HL-60/S4 (cell line): ENCODE results near the gene NRG3.

Experiments used
- in situ Hi-C: fragments of 300-500 bp; cut with MboI; formaldehyde crosslinking; loops from 2 replicates; pipeline ENCODE4 v1.14.3; 2022; ENCODE audit warnings: low sequenced_read_pairs

Gene NRG3

DNA sequence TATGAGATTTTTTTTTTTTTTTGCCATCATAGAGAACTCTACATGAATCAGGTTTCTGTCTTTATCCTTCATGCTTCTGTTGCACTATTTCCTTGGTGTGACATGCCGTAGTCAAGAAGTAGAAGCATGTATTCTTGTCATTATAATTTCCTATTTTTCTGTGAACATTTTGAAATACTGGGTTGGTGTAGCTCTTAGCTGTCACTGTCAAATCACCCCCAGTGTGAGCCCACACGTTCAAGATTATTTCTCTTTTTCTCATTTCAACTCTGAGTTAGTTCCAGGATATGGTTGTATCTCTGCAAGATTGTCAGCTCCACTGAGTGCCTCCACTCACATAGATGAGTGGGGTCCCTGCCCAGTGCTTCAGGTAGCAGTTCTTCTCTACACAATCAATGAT is 209.5 kb downstream of the NRG3 start:
- in situ Hi-C loops = no loop called here

DNA sequence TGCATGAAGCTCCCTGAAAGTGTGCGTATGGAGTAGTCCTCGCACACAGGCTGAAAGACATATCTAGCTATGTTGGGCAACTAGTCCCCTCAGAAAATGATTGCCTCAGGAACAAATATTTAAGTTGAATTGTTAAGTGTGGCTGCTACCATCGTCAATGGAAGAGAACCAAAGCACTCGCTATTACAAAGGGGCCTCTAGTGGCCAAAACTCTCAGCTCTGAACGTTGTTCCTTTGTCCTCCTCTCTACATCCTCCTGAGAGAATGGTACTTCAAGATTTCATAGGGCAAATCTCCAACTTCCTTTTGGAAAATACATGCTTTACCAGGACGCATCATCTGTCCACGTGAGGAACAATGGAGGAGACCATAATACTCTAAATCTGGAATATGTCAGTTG is 209.9 kb downstream of the NRG3 start:
- in situ Hi-C loops = no loop called here

DNA sequence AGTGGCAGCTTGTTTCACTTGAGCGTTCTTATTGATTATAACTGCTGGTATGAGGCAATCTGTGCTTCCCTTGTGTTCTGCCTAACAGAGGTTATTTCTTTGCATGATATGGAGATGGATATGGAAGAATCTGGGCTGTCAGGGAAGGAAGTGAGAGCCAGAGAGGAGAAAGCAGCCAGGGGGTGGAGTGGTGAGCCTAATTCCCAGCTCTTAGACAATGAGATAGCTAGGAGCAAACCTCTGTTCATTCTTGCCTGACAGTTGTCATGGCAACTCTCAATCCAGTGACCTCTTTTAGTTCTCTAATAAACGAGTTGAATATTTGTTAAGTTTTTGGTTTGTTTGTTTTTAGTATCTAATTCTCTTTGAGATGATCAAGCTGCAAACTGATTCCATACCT is 214.3 kb downstream of the NRG3 start:
- in situ Hi-C loops = no loop called here

DNA sequence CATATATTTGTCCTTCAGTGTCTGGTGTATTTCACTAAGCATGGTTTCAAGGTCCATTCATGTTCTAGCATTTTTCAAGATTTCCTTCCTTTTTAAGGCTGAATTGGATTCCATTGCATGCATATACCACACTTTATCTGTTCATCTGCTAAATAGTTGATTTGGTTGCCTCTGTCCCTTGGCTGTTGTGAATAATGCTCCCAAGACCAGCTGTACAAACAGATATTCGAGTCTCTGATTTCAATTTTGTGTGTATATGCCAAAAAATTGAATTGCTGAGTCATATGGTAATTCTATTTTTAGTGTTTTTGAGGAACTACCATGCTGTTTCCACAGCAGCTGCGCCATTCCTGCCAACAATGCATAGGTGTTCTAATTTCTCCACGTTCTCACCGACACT is 216.4 kb downstream of the NRG3 start:
- in situ Hi-C loops = no loop called here

DNA sequence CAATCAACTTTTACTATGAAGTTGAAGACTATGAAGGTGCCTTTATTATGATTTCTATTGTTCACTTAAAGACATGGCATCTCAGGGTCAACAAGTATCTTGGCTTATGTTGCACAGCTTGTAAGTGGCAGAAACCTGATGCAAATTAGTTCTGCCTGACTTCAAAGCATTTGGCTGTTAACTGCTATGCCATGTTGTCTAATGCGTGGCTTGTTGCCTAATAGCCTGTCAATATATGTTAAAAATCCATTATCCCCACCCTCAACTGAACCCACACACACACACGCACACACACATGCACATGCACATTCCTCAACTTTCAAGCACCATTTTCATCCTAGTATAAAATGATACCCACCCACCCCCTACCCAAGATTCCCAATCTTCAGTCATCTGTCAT is 217.1 kb downstream of the NRG3 start:
- in situ Hi-C loops = no loop called here

DNA sequence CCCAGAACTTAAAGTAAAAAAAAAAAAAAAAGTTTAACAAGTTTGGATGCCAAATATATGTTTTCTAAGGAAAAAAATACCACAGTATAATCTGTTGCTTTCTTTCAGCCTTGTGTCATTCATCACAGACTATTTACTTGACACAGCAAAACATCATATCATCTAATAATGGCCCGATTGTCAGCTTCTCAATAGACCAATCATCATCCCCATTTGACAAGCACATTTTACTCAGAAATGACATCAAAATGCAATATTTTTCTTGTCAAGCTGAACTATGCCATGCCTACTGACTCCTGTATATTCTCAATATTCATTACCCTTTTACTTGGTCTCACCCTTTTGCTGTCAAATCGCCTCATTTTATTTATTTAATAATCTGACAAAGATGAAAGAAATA is 249.7 kb downstream of the NRG3 start:
- in situ Hi-C loops = no loop called here

DNA sequence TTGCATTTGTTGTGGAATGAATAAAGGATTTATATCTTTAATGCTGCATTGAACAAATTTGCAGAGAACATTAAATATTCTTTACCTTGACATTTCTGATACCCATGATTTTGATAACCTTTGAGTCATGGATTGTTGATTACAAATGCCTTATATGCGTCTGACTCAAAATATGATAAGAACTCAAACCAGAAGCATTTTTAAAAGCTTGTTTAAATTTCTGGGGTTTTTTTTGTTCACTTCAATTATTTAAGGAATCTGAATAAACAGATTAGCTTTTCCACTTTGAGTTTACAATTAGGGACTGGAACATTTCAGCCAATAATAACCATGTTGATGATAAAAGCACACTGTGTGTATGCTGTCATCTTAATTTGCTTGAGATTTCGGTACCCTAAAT is 253.5 kb downstream of the NRG3 start:
- in situ Hi-C loops = no loop called here

DNA sequence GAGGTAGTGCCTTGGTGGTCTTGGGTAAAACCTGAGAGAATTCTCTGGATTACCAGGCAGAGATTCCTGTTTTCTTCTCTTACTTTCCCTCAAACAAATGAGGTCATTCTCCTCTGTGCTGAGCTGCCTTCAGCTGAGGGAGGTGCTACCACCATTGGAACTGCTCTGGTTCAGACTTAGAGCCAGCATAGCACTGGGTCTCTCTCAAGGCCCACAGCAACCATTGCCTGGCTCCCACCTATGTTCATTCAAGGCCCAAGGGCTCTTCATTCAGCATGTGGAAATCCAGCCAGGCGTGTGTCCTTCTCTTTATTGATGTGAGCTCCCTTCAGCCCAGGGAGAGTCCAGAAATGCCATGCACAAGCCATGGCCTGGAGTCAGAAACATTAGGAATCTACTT is 261.1 kb downstream of the NRG3 start:
- in situ Hi-C loops = no loop called here

DNA sequence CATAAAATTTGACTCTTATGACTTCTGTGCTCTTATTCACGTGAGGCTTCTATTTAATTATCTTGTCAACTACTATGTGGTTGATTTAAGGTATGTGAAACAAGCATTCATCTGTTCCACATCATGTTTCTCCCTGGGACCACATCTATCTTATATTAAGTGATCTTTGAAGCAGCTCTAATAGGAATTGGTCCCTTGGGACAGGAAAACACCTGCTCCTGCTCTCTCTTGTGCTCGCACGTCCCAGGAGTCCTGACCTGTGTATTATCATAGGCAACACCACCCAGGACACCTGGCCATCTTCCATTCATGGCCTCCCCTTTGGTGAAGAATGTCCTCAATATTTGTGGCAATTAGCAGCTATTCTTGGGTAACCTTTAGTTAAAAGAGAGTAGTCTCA is 269.2 kb downstream of the NRG3 start:
- in situ Hi-C loops = no loop called here

DNA sequence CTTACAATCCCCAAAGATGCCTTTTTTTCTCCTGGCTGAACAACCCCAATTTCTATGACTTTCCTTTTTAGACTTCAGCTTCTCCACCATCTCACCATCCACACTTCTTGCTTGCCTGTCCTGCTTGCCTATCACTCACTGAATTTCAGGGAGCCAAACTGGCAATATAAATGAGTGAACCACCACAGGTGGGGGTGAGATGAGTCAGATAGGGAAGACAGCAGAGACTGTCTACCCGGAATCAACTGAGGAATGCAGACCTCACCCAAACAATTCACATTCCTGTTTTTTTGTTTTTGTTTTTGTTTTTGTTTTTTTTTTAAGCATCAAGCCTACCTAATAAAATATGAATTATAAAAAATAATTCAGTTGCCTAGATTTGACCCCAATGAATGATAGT is 273.8 kb downstream of the NRG3 start:
- in situ Hi-C loops = no loop called here

DNA sequence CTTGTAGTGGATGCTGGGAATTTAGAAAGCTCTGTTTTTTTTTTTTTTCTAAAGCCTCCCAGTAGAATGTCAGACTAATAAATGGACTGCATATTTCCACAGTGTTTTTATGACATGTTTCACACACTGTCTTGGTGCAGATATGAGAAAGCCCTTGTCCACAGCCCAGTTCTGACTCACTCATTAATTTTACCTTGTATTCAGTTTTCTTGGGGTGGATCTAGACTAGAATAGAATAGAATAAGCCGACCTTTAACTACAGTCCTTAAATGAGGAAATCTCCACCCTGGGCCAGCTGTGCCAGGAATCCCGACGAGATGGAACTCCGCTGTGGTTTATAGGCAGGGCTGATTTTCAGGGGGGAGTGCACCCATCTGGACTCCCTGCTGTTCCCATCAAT is 274.7 kb downstream of the NRG3 start:
- in situ Hi-C loops = no loop called here

DNA sequence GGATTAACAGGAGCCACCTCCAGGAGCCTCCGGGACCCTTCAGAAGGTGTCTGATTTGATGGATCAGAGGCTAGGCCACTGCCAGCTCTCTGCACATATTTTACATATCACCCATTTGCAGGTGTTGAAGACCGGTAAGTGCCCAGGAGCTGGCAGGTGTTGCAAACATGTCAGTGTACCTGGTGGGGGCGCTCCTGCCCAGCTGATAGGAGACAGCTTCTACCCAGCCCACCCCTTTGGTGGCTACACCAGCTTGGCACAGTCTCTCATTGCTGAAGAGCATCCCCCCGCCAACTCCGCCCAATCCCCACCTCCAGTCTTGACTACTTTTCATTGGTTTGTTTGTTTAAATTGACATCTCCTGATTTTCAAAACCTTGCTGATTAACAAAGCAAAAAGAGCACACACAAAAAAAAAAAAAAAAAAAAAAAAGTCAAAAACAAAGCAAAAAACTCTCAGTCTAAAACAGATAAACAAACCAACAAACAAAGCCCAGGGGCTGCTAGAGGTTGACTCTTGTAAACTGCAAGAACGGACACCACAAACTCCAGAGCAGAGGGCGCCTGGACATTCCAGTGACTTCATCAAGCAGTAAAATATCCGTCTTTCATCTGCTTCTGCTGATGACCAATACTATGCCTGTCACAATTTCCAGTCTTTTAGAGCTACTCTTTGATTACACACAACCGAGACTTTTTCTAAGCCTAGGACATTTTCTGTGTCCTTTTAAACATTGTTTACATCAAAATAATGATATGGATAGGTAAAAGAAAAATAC is 275.3 kb downstream of the NRG3 start:
- in situ Hi-C loops = no loop called here

DNA sequence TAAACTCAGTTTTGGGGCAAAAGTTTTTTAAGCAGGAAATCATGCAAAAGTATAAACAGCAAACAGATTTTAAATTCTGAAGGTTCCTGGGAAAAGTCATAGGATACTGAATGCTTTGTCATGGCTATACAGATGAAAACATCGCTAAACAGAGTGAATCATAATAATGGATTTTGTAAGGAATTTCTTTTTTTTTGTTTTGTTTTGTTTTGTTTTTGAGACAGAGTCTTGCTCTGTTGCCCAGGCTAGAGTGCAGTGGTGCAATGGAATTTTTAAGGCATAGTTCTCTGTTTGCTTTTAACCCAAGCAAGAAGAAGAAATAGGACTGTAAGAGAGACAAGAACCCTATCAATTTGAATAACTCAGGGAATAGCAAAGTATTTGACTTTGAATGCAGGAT is 285.3 kb downstream of the NRG3 start:
- in situ Hi-C loops = no loop called here

DNA sequence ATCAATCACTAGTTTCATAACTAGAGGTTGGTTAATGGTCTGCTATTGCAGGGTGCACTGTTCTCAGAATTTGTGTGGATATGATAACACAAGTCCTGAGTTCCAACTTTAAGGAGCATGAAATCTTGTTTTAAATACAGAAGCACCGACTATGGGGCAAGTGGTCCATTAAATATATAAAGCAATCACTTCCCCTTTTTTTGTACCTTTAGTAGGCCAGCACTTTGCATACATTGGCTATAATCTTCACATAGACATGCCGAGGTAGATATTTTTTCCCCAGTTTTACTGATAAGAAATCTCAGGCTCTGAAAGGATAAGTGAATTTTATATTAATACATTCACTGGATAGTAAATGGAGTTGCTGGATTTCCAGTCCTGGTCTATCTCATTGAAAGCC is 286.3 kb downstream of the NRG3 start:
- in situ Hi-C loops = no loop called here

DNA sequence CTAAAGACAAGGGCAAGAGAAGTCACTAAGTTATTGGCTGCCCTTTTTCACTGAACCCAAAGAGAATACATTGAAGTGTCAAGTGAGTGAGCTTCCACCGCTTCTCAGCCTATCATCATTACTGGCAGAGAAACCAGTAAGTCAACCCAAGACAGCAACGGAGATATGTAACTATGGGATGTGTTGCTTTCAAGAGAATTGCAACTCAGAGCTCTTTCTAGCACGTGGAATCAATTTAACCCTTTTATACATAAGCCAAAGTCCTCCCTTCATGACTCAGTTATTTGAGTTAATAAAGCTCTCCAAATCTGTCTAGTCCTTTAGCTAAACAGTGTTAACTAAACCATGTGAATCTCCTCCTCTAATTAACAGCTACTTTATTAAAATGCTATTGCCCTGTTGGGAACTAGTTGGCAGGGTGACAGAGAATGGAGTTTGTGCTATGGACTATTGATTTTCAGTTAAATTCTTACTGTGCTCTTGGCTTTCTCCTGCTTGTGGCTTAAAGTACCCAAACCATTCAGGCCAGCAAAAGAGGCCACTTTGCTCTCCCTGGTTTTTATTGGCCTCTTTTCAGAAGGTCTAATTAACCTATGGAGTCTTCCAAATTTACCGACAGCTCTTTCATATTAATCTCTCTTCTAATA is 287.7 kb downstream of the NRG3 start:
- in situ Hi-C loops = no loop called here

DNA sequence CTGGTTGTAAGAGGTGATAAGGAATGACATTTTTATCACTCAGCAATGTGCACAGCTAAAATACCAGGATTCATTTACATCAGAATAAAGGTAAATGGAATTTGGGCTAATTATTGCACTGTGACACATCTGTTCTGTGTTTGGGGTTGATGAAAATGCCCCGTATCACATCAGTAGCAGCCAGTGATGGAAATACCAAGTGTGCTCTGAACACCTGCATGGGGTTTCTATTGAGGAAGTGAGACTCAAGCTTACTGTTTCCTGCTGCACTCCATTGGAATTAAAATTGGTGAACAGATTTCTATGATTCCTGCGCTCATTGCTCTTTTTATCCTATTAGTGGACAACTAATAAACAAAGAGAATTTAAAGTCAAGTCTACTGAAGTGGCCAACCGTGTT is 296.9 kb downstream of the NRG3 start:
- in situ Hi-C loops = no loop called here

DNA sequence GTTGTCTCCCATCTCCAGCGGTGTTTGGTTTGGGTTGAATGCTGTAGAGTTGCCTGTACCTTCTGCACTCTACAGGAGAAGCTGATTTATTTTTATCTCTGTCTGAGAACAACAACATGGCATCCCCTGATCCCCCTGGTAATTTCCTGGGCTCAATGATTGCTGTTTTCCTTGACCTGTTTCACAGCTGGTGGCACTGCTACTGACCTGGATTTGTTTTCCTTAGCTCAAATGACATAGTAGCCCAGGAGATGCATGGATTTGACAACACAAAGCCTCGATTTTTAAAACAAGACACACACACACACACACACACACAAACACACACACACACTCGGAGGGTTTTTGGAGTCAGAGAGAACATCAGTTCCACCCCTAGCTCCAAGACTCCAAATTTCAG is 301.6 kb downstream of the NRG3 start:
- in situ Hi-C loops = no loop called here

DNA sequence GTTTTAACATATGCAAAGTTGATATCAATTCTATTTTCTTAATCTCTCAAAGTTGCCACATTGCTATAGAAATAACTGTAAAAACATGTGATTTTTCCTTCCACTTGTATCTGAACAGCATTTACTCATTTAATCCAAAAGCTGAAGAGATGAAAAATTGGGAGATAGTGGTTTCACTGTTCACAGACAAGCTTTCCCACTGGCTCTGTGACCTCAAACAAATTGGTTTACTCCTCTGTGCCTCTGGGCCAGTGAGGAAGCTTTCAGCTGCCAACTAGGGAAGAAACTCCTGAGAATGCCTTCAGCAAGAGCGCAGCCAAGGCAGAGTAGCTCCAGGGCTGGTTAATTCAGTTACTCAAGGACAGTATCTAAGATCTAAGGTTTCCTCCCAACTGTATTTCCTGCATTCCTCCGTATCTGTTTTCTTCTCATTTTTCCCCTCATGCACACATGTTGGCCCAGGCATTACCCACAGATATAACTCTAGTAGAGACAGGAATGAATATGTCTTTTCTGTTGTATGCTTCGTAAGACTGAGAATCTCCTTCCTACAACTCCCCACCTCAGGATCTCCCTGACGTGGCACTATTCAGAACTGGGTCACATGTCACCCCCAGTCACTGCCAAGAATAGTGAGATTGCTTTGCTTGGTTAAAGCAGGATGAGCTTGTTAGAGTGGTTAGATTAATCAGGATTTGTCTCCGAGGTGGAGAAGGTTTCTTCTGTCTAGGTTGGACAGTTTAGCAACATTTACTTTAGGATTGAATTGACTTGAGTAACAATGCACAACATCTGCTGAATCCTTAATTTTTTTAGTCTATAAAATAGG is 315.7 kb downstream of the NRG3 start:
- in situ Hi-C loops = no loop called here

DNA sequence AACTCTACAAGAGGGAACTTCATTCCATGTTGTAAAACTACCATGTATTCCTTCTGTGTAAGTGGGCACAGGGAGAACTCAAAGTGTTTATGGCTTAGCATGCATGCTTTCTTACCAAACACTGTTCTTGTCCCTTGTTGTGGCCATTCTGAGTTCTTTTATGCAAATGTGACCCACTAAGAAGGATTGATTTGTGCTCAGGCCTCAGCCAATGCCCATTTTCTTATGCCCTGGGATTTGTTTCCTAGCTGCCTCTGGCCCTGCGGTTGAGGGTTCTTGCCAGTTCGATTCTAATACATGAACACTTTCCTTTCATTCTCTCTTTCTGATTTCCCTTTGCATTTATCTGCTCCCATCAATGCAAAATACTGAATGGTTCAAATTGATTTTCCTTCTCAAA is 316.7 kb downstream of the NRG3 start:
- in situ Hi-C loops = no loop called here

DNA sequence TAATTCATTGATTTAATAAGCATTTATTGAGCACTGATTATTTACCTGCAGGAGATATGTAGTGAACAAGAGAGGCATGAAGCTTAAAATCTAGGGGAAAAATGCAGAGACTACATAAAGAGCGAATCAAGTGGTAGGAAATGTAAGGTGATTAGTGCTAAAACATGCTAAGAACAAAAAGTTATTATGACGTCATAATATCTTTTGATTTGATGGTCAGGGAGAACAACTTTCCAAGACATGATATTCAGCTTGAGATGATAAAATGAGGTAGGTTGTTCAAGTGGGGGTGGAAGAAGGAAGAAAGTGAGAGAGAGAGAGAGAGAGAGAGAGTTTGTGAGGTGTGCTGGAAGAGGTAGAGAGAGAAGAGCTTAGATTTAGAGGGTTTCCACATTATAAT is 317.7 kb downstream of the NRG3 start:
- in situ Hi-C loops = no loop called here

DNA sequence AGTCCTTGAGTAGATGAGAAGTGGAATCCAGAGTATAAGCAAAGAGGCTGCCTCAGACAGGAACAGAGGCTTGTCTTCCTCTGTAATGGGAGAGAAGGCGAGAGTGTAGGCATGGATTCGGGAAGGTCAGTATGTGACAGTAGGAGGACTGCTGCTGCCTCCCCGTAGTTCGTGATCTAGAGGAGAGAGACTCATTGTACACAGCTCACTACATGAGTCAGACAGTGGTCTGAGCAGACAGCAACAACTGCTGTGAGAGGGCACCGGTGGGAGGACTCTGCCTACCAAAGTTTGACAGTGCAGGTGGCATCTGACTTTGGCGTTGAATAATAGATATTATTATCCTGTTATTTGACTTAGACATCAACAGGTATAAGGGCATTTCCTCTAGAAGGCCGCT is 319.4 kb downstream of the NRG3 start:
- in situ Hi-C loops = no loop called here

DNA sequence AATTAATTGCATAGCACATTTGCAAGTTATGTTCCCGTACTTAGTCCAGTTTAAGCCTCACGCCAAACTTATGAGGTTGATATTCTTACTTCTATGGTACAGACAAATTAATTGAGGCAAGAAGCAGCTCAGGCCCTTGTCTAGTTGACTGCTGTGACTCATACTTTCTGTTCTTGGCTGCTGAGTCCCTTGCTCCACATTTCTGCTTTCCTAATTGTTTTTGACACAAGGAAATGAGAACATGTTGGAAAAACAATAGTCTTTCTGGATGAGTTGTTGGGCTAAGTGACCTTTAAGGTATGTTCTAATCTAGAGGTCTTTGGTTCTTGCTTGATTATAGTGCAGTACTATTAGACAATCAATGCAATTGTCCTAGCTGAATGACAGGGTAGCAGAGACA is 331.8 kb downstream of the NRG3 start:
- in situ Hi-C loops = no loop called here
